Stimulated activated CD8-positive, alpha-beta memory T cell treated with anti-CD3 and anti-CD28 coated beads, Interleukin-4, amount 100 ng/mL, for 24 hours (primary cell): ENCODE measurements around the gene LY6G6D.

Source experiments
- DNase-seq: peaks from one replicate; pipeline ENCODE4 v3.0.0-alpha.2; 2020; ENCODE audit warnings: low read depth

LY6G6D gene

DNA sequence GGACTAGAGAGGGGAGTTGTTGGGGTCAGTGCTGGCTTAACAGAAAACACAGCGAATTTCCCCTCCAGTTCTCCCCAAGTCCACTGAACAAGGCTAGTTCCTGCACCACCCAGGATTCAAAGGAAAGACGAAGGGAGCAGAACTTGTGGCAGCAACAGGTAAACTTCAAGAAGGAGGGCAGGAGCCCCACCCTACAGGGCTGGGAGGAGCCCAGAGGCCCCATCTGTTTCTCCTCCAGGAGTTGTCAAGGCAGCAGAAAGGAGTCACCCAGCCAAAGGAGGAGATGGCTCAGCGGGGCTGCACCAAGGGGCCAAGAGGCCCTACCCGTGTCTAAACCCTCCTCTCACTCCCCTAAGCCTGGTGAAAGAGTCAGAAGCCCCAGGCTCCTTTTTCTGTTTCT is 49.0 kb downstream of the LY6G6D start:
- DNase-seq: no peak

DNA sequence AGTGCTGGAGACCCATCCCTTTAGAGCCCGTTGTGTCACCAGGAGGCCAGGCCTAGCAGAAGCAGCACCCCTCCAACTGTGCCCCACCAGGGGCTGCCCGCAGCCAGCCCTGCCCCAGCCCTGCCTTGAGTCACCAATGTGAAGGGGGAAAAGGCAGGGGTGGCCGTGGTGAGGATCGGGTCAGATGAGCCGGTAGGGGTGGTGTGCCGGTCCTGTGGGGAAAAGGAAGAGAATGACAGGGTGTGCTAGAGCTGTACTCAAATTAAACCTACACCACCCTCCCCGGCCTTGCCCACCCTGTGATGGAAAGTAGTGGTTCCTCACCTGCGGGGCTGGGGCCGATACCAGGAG is 50.4 kb downstream of the LY6G6D start:
- no peak for DNase-seq

DNA sequence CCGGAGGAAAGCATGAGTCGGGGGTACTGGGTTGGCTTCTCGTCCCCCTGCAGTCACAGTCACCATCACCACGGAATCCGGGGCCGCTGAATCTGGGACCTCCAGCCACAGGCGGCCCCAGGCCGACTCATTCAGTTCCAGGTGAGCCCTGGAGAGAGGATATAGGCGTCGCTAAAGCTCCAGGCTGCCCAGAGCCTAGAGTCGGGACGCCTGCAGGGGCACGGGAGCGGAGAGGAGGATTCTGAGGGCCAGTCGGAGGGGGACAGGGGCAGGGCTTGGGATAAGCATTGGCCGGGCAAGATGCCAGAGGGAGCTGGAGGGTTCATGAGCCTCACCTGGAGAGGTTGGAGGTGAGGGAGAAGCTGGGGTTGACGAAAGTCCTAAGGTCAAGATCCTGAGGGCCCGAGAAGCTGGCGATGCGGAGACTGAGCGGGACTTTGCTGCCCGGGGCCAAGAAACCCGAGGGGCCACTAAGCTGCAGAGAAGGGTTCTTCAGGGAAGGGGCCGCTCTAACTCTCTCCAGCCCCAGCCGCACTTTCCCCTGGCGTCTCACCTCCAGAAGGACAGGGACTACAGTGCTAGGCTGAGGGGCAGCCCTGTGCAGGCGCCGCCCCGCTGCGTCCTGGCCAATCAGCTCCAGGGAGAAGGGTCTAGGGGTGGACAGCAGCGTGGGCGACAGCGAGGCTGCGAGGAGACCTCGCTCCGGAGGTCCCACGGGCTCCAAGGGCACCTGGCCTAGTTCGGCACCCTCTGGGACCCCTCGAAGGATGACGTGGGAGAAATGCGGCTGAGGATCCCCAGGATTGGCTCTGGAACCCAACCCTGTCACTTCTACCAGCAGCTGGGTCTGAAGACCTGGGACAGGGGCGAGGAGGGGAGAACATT is 51.0 kb downstream of the LY6G6D start:
- DNase-seq: no peak

DNA sequence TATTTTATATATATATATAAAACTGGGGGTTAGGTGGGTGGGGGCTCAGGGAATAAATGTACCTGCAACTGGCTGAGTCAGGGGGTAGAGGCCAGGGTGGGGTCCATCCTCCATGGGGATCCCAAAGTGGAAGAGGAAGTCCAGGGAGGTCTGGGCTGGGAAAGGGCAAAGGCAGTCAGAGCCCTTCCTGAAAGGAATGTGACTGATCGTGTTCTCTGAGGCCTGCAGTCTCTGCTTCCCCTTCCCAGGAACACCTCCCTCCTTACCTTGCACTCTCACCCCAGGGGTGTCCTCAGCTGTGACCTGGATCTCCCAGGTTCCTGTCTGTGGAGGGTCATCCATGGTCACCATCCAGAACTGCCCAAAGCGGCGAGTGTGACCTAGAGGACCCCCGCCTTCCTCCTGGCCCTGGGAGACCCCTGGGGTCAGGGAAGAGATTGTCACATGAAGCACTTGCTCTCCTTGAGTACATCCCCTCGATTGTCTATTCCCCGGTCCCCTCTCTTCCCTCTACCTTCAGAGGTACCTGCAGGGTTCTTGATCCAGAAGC is 52.0 kb downstream of the LY6G6D start:
- DNase-seq: no peak
